Endothelial cell (in vitro differentiated cells): ENCODE results near the gene IMP3. TPM values are rescaled to one million over a fixed set of nuclear protein-coding genes. Genes with fewer than 3 reads are reported as not detected.

Experiments used
- DNase-seq: peaks from one replicate; pipeline ENCODE4 v3.0.0; 2021; ENCODE audit warnings: low spot score
- H3K27ac Mint-ChIP-seq: one replicate; pipeline ENCODE4 v1.8.0; 2021; ENCODE audit warnings: mixed read lengths, inconsistent platforms; ENCODE audit not compliant: unreplicated experiment
- H3K27me3 Mint-ChIP-seq: one replicate; pipeline ENCODE4 v1.8.0; 2021; ENCODE audit warnings: mild to moderate bottlenecking, moderate library complexity, mixed read lengths, inconsistent platforms; ENCODE audit not compliant: unreplicated experiment
- H3K36me3 Mint-ChIP-seq: one replicate; pipeline ENCODE4 v1.8.0; 2021; ENCODE audit warnings: mild to moderate bottlenecking, low read depth, mixed read lengths, inconsistent platforms; ENCODE audit not compliant: unreplicated experiment
- H3K4me1 Mint-ChIP-seq: one replicate; pipeline ENCODE4 v1.8.0; 2021; ENCODE audit warnings: mild to moderate bottlenecking, mixed read lengths, inconsistent platforms; ENCODE audit not compliant: unreplicated experiment
- H3K4me3 Mint-ChIP-seq: one replicate; pipeline ENCODE4 v1.8.0; 2021; ENCODE audit warnings: mild to moderate bottlenecking, mixed read lengths, inconsistent platforms; ENCODE audit not compliant: unreplicated experiment
- H3K9me3 Mint-ChIP-seq: one replicate; pipeline ENCODE4 v1.8.0; 2021; ENCODE audit warnings: mixed read lengths, inconsistent platforms; ENCODE audit not compliant: unreplicated experiment
- total RNA-seq: library from RNA; stranded (reverse); fragmentation: NEBNext Ultra II Directional; extraction: Animal tissue kit (Norgen Biotek cat#: 25700); gene quantifications from one replicate; pipeline ENCODE4 v1.2.1, GENCODE V29; 2021; ENCODE audit not compliant: unreplicated experiment
- TF ChIP-seq, protein P1 (sequence below): fragments of 200-600 bp; sonication (generic); IDR thresholded peaks from one replicate; pipeline ENCODE4 v1.5.0; 2021; ENCODE audit warnings: antibody characterized with exemption; ENCODE audit not compliant: unreplicated experiment

The IMP3 gene
- total RNA-seq, 1 donor from 2014 or later: 33.5 TPM

DNA sequence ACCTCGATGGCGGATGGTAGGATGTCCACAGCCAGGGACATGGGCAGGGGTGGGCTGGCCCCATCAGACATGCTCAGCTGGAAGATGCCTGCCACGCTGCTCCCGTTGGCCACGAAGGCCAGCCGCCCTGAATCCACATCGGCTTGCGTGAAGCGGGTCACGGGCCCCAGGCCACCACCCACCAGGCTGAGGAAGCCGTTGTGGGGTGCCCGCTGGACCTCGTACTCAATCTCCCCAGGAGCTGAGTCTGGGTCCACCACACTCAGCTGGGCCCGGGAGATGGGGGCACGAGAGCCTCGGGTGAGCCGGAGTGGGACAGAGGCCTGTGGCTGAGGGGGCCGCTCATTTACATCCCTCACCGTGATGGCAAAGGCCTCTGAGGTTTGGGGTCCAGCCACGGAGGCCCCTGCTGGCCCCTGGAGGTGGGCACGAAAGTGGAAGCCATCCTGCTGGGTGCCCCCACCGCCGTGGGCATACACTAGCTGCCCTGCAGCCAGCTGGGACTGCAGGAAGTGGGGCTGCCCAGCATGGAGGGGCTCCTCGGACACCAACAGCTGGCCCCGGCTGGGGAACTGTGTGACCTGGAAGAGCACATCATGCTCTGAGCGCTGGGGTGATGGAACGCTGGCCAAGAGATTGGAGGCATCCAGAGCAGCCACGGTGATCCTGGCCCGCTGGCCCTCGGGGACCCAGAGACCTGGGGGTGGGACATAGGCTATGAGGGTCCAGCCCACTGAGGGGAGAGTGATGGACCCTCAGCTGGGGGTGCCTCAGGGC is 36.9 kb upstream of the IMP3 start:
- TF ChIP-seq, protein P1, sequence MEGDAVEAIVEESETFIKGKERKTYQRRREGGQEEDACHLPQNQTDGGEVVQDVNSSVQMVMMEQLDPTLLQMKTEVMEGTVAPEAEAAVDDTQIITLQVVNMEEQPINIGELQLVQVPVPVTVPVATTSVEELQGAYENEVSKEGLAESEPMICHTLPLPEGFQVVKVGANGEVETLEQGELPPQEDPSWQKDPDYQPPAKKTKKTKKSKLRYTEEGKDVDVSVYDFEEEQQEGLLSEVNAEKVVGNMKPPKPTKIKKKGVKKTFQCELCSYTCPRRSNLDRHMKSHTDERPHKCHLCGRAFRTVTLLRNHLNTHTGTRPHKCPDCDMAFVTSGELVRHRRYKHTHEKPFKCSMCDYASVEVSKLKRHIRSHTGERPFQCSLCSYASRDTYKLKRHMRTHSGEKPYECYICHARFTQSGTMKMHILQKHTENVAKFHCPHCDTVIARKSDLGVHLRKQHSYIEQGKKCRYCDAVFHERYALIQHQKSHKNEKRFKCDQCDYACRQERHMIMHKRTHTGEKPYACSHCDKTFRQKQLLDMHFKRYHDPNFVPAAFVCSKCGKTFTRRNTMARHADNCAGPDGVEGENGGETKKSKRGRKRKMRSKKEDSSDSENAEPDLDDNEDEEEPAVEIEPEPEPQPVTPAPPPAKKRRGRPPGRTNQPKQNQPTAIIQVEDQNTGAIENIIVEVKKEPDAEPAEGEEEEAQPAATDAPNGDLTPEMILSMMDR: no peak
- Mint-ChIP-seq H3K36me3 (no peaks in the 10 kb centered on the region), H3K27ac (no peak overlapping the region), H3K9me3 (no peaks in the 10 kb centered on the region), H3K4me1 (peaks cover 10% of the 10 kb centered on the region), H3K27me3 (peaks cover 19% of the 10 kb centered on the region), H3K4me3 (no peak overlapping the region)
- no peak for DNase-seq

DNA sequence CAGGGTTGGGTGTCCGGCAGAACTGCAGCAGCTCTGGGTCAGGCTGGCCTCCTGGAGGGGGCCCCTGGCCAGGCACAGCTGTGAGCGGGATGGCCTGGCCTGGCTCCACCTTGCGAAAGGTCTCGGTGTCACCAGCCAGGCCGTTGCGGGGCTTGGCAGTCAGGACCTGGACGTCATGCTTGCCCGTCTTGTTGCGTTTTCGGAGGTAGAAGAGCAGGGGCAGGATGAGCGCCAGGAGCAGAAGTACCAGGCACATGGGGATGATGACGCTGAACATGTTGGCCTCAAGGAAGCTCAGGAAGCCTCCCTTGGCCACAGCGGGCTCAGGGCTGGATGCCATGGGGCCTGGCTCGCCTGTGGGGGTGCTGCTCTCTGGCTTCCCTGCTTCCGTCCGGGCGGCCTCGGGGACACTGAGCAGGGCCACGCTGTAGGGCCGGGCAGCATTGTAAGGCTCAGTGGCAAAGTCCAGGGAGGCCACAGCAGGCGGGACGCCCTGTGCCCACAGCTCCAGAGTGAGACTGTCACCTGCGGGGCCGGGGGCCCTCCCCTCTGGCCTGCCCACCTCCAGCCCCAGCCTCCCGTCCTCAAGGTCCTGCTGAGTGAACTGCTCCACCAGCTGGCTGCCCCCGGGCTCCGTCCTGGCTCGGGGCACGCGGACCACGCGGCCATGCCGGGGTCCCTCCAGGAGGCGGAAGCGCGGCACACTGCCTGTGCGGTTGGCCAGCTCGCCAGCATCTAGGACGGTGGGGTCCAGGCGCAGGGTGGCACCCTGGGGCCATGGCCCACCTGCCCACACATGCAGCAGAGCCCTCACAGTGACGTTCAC is 35.8 kb upstream of the IMP3 start:
- no peak overlapping the region for H3K4me3 Mint-ChIP-seq
- H3K4me1 Mint-ChIP-seq: peaks cover 10% of the 10 kb centered on the region
- peaks cover 15% of the 10 kb centered on the region for H3K27me3 Mint-ChIP-seq
- no peak for DNase-seq
- no peaks in the 10 kb centered on the region for H3K9me3 Mint-ChIP-seq
- H3K36me3 Mint-ChIP-seq: no peaks in the 10 kb centered on the region
- H3K27ac Mint-ChIP-seq: no peak overlapping the region
- TF ChIP-seq, protein P1: no peak

DNA sequence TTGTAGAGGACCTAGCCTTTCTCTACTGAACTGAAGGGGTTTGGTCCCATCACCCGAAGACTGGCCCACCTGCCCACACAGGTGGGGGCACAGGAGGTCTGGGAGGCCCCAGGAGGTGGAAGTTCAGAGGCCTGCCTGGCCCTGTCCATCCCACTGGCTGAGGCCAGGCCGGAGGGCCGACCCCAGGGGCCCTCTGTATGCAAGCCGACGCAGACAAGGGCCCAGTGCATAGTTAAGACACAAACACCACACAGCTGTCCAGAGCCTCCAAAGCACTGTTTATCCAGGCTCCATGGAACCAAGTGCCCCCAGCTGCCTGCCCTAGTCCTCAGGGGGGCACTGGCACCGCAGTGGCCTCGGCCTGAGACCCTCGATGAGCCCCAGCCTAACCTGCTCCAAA is 34.3 kb upstream of the IMP3 start:
- H3K27ac Mint-ChIP-seq: no peak overlapping the region
- TF ChIP-seq, protein P1: no peak
- no peaks in the 10 kb centered on the region for H3K36me3 Mint-ChIP-seq

DNA sequence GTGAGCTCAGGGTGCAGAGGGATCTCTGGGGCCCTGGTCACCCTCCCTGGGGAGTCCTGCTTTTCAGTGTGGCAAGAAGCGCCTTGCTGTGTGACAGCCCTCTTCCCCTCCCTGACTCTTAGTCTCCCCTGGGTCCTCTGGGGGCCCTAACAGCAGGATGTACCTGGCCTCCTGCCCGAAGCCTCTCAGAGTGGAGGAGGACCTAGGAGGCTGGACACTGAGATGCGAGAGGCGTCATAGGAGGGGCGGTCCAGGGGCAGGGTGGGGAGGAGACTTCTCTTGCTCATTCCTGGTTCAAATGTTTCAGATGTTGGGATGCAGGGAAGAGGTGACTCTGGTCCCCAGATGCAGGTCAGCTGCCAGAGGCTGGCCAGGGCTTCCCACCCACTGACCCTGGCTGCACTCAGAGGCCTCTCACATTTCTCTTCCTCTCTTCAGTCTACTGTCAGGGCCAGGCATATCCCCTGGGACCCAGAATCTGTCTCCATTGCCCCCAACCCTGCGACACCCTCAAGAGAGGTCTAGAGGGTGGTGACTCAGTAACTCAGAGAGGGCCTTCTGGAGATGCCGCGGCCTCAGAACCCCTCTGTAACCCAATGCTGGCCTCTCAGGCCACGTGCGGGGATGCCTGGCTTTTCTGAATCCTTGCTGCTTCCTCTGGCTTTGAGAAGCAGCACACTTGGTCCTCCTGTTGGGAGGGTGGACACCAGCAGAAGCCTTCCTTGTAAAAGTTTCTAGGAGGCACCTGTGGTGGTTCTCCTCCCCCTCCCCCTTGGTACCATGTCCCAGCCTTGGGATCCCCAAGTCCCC is 33.6 kb upstream of the IMP3 start:
- no peak for DNase-seq
- Mint-ChIP-seq H3K27ac (no peak overlapping the region), H3K4me3 (no peak overlapping the region), H3K9me3 (no peaks in the 10 kb centered on the region), H3K27me3 (peaks cover 10% of the 10 kb centered on the region), H3K4me1 (peaks cover 10% of the 10 kb centered on the region), H3K36me3 (no peaks in the 10 kb centered on the region)
- TF ChIP-seq, protein P1: no peak

More for the DNA sequence above, 34.3 kb upstream of the IMP3 start:
- DNase-seq: no peak
- Mint-ChIP-seq H3K9me3 (no peaks in the 10 kb centered on the region), H3K4me1 (peaks cover 10% of the 10 kb centered on the region), H3K4me3 (no peak overlapping the region), H3K27me3 (peaks cover 13% of the 10 kb centered on the region)
